MV-4-11 (cell line): Measurements from ENCODE around the gene EIF4E2.

Experiments used
- DNase-seq: peaks from one replicate; lab custom pipeline; 2025; lab: John Stamatoyannopoulos, UW

Gene EIF4E2

GRCh38 chr2:232598293-232598692 lies 47.8 kb downstream of the EIF4E2 start:
- no peak for DNase-seq

- no peak for DNase-seq
Observed at GRCh38 chr2:232600053-232600773, 49.7 kb downstream of the EIF4E2 start.

- no peak for DNase-seq
Observed at GRCh38 chr2:232603283-232603682, 52.8 kb downstream of the EIF4E2 start.

GRCh38 chr2:232604535-232604934 lies 54.0 kb downstream of the EIF4E2 start:
- no peak for DNase-seq

- DNase-seq: no peak
Observed at GRCh38 chr2:232607011-232607410, 56.5 kb downstream of the EIF4E2 start.

- DNase-seq: no peak
Observed at GRCh38 chr2:232609607-232610006, 59.1 kb downstream of the EIF4E2 start.

GRCh38 chr2:232610081-232610480 lies 59.6 kb downstream of the EIF4E2 start:
- no peak for DNase-seq

GRCh38 chr2:232611061-232611460 lies 60.6 kb downstream of the EIF4E2 start:
- no peak for DNase-seq

GRCh38 chr2:232611559-232612218 lies 61.2 kb downstream of the EIF4E2 start:
- DNase-seq: peak; percentile 7

GRCh38 chr2:232613538-232614134 lies 63.1 kb downstream of the EIF4E2 start:
- no peak for DNase-seq

GRCh38 chr2:232615339-232615738 lies 64.8 kb downstream of the EIF4E2 start:
- DNase-seq: no peak
